ENCODE data around the gene ULBP1.

DNA sequence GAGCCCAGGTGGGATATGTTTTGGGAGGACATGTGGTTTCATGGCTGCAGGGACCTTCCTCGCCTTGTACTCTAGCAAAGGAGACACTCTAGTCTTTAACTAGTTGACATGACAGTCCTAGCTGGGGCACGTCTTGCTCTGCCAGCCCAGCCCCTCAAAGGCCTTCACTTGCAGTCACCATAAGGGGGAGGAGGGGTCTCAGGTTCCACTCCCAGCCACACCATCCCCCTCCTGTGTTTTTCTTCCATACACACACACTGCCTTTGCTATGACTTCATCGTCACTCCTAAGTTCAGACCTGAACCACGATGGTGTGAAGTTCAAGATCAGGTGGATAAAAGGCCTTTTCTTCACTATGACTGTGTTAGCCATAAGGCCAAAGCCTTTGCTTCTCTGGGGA, 13.5 kb downstream of the ULBP1 start:
- no peak for TF ChIP-seq POLR2AphosphoS5 (IDR thresholded peaks at IDR 0.05; ENCODE audit: borderline replicate concordance, low read depth, low read length)
- no peak for TF ChIP-seq EZH2 (IDR thresholded peaks at IDR 0.05)
- no peak for TF ChIP-seq FOXP2 (optimal IDR thresholded peaks at IDR 0.05; ENCODE audit: control extremely low read depth, extremely low read length, insufficient read depth)

Data from SK-N-MC (cell line).